ENCODE measurements around the gene GALNT1.

GRCh38 chr18:35588122-35588521, 6.6 kb downstream of the GALNT1 start:
- TF ChIP-seq POLR2AphosphoS5 (IDR thresholded peaks at IDR 0.05) (no peak), CTCF (IDR thresholded peaks at IDR 0.05) (no peak)

Measured in prostate gland (tissue), 2 donors.